Mammary epithelial cell (primary cell): ENCODE results near the gene SERTAD4.

Source experiments
- EZH2 ChIP-seq: IDR thresholded peaks from 2 replicates; pipeline ENCODE4 v1.6.1; 2012; ENCODE audit warnings: low read length, inconsistent platforms, borderline replicate concordance
- TF ChIP-seq, protein P1 (sequence below), 2 donors: IDR thresholded peaks in 1 of 2; conservative IDR thresholded peaks in 1 of 2; 2 replicates each; pipeline ENCODE4 v1.5.1; 2011 to 2012; ENCODE audit warnings: inconsistent platforms in 2 of 2, low read length in 2 of 2, mild to moderate bottlenecking in 2 of 2, control low read depth in 1 of 2, low read depth in 1 of 2; ENCODE audit not compliant: insufficient read depth in 1 of 2; ENCODE audit errors: extremely low read depth in 1 of 2

DNA sequence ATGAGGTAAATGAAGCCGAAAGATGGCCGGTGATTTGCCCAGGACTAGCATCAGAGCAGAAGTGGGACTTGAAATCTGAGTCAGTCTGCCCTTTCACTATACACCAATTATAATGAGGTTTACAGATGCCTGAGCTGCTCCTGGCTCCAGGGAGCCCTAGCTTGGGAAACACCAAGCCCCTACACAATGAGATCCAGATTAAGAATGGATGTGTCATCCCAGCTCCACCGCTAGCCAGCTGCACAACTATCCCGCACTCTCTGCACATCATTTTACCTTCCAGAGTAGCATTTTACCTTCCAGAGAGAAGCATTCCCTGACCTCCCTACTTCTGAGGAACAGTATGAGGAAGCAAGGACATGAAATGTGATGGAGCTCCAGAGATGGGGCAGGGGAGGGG is 27.0 kb downstream of the SERTAD4 start:
- TF ChIP-seq, protein P1, sequence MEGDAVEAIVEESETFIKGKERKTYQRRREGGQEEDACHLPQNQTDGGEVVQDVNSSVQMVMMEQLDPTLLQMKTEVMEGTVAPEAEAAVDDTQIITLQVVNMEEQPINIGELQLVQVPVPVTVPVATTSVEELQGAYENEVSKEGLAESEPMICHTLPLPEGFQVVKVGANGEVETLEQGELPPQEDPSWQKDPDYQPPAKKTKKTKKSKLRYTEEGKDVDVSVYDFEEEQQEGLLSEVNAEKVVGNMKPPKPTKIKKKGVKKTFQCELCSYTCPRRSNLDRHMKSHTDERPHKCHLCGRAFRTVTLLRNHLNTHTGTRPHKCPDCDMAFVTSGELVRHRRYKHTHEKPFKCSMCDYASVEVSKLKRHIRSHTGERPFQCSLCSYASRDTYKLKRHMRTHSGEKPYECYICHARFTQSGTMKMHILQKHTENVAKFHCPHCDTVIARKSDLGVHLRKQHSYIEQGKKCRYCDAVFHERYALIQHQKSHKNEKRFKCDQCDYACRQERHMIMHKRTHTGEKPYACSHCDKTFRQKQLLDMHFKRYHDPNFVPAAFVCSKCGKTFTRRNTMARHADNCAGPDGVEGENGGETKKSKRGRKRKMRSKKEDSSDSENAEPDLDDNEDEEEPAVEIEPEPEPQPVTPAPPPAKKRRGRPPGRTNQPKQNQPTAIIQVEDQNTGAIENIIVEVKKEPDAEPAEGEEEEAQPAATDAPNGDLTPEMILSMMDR (conservative IDR thresholded peaks at IDR 0.05 in 1 of 2, IDR thresholded peaks at IDR 0.05 in 1 of 2; ENCODE audit: extremely low read depth in 1 of 2, insufficient read depth in 1 of 2, low read depth in 1 of 2, low read length in 2 of 2), result no peak
- no peak for TF ChIP-seq EZH2
